HG02981 (cell line): ENCODE results near the gene CACNA2D4.

ENCODE experiments used
- ATAC-seq: cut with Tn5 transposase; IDR thresholded peaks from one replicate; pipeline ENCODE4 v1.9.1; 2021; ENCODE audit warnings: mild to moderate bottlenecking, moderate library complexity; ENCODE audit not compliant: unreplicated experiment

The CACNA2D4 gene

DNA sequence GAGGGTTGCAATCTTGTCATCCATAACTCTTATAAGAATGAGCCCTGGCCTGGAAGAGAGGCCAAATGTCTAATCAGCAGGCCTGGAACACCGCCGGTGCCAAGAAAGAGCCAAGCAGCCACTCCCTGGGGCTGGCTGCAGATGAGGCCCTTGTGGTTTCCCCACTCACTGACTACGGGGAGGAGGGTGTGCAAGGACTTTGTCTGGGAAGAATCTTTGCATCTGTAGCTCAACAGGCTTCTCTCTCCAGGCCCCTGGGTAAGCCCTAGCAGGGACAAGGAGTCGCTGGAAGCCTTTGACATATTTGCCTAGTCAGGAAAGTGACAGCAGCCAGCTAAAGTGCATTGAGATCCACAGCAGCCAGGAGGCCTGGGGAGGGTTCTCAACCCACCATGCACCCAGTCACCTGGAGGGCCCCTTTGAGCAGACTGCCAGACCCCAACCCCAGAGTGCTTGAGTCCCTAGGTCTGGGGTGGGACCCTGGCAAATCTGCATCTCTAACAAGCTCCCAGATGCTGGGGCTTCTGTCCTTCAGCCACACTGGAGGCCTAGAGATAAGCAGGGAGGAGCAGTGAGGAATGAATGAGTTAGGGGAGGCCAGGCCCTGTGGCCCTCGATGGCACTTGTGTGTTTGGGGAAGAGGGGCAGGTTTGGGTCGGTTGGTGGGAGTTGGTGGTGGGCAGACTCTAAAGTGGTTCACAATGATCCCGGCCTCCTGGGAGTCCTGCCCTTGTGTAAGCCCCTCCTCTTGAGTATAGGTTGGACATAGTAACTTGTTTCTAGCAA is 112.0 kb downstream of the CACNA2D4 start:
- no peak for ATAC-seq

DNA sequence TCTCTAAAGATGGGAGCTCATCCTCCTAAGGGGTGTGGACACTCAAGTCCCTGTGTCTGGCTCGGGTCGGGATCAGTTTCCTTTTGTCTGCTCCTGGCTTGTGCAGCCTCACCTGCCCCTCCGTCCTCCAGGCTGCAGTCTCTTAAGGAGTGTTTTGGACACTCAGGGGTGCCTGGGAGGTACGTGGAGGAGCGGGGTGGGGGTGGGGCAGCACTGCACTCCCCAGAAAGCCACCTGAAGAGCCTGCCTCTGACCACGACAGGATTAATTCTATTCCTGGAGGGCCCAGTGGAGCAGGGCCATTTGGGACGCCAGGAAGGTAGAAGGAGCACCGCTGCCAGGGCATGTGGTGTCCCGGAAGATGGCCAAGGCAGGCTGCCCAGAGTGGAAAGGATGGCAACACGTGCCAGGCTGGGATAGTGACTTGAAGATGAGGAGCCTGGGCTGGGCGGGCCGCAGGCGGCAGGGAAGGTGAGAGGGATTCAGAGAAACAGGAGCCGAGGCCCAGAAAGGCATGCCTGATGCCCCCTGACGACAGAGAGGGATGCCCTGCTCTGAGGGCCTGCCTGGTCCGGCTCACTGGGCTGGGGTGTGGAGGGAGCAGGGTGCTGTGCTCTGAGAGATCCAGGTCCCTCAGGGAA is 112.9 kb downstream of the CACNA2D4 start:
- ATAC-seq: no peak

DNA sequence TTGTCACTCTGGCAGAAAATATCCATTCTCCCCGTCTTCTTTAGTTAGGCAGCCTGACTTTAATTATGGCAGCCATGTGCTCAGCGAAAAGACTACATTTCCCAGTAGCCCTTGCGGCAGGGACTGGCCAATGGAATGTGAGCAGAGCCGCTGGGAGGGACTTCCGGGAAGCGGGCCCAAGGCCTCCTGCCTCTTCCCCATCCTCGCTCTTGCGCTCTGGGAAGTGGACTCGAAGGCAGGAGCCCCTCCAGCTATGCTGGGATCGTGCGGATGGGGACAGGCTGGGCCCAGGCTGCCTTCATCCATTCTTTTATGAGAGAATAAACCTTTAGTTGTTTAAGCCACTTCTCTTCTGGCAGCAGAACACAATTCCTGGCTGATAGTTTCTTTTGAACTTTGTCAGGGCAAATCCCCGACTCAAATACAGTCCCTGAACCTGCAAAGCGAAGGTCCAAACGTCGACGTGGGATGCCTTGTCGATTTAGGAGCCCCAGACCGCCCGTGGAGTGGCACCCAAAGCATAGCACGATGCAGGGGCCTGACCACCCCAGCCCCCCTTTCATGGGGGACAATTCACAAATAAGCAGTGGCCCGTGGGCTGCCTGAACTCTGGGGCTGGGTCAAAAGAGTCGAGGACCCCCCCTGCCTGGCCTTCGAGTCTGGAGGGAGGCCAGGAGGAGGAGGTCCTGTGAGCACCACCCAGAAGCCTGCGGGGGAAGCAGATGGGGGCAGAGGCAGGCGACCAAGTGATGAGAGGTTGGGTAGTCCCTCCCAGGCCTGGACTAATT is 113.7 kb downstream of the CACNA2D4 start:
- ATAC-seq: peak; percentile 80

DNA sequence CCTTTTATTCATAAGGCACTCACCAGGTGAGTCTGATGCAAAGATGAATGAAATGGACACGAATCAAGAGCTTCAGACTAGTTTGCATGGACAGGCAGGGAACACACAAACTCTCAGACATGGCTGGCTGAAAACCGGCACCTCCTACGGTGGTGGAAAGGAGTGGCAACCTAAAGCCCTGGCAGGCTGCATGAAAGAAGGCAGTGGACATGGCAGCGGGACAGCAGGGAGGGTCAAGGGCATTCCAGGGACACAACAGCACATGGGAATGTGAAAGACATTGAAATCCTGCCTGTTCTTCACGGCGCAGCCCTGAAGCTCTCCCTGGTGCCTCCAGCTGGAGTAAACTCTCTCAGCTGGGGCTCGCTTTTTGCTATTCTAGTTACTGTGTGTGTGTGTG is 114.7 kb downstream of the CACNA2D4 start:
- ATAC-seq: no peak

DNA sequence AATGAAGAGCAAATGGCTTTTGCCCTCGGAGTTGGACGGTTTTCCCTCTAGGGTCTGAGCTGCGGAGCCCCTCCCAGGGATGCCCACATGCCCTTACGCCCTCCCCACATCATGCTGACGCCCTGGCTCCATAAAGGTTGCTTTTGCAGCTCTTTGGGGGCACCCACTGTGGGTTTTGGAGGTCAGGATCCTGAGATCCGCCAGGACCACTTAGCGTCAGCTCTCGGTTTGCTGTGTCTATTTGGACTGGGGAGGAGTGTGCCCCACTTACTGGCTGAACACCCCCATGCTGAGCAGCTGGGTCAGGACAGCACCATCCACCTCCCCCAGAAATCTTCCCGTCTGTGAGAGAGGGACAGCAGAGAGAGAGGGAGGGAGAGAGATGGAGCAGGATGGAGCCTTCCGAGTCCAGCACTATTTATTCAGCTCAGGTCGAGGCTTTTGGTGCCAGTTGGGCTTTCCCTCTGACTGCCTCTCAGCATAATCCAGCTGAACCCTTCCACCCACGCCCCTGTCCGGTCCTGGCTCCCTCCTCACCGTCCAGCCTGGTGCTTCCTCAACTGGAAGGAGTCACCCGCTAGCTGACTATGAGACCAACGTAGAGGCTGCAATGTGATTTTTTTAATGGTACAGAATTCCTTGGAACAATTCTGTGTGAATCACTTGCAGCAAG is 117.0 kb downstream of the CACNA2D4 start:
- ATAC-seq: no peak

DNA sequence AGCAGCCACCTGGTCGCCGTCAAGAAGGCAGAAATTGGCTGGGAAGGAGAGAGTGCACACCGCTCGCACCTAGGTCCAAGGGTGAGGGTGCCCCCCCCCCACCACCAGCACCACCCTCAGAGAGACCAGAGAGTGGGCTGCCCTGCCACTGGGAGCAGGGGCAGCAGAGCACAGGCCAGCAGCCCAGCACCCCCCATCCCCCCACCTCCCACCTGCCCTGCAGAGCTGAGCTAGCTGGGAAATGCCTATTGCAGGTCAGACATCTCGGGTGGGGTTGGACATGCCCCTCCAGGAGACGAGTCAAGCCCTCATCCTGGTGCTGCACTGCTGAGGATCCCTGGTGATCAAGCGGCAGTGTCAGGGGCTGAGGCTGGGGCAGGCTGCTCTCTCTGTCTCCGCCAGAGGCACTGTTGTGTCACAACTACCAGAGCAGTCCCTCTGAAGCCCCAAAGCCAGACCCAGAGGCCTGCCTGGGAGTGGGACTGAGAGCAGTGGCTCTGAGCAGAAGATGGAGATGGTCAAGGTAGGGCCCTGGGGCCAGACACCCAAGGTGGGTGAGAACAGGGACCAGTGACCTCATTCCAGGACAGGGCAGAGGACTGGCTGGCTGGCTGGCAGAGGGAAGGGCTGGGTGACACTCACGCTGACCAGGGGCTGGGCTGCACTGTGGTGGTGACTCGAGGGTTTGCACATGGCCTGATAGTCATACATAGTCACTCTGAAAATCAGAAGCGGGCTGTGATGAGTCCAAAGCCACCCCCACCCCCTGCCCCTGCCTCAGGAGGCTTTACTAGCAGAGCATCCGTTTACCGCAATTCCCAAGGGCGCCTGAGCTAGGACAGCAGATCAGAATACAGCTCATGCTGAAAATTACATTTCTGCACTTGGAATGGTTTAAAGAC is 117.8 kb downstream of the CACNA2D4 start:
- ATAC-seq: no peak

DNA sequence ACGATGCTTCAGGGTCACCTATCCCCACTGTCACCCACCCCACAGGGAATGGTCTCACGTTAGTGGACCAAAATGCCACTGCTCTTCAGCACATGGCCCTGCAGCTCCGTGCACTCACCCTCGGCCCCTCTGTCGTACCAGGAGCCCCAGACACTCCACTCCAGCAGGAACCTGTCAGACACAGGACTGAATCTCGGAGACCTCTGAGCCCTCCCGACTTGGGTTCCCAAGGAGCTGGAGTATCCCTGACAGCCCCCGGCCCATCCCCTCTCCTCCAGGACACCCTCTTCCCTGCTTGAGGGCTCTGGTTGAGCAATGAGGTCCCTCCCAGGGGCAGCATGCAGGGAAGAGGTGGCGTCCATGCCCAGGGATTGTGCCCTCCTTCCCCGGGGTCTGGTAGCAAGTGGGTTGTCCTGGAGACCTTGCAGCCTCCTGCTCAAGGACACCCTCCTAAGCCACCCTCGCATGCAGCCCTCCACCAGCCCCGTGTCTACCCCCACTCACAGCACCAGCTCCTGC is 118.5 kb downstream of the CACNA2D4 start:
- ATAC-seq: no peak

DNA sequence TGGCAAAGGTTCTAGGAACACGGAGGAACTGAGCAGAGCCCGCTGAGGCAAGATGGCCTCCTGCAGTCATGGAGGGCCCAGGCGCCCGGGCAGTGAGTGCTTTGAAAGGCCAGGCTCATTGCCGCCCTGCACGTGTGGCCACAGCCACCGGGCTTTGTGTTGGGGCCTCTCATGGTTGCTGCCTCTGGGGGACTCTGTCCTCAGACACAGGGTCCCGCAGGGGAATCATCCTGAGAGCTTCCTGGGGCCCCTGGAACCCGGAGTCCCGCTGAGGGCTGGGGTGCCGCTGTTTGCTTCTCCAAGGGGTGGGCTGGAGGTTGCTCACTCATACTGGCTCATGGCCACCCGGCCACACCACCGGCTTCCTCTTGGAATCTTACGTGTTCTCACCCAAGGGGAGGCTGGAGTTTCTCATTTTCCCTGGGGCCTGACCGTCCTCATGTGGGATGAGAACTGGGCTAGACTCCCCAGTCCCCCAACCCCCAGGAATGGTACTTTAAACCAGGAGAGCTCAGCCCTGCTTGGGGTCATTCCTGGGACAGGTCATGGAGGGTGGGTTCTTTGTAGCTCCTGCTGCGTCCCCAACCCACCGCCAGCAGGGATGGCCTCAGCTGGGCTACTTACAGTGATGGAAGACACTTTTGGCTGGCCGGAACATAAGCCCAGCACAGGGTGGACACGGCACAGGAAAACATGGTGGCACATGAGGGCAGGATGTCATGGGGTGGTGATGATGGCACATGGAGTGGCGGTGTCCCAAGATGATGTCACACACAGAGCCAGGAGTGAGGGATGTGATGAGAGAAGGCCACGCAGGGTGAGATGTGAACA is 119.2 kb downstream of the CACNA2D4 start:
- ATAC-seq: no peak

DNA sequence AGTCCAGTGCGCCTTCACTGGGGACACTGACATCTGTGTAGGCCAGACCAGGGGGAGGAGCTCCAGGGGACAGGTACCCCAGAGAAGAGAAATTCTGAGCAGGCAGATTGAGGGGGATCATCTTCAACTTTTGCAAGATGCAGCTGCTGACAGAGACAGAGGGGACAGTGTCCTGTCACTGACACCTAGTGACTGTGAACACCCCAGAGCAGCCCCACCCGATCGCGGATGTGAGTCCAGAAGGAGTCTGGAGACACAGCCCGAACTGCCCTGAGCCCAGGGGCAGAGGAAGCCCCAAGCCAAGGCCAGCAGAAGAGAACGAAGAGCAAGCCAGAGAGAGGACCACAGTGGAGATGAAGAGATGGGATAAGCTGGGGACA is 119.8 kb downstream of the CACNA2D4 start:
- no peak for ATAC-seq

DNA sequence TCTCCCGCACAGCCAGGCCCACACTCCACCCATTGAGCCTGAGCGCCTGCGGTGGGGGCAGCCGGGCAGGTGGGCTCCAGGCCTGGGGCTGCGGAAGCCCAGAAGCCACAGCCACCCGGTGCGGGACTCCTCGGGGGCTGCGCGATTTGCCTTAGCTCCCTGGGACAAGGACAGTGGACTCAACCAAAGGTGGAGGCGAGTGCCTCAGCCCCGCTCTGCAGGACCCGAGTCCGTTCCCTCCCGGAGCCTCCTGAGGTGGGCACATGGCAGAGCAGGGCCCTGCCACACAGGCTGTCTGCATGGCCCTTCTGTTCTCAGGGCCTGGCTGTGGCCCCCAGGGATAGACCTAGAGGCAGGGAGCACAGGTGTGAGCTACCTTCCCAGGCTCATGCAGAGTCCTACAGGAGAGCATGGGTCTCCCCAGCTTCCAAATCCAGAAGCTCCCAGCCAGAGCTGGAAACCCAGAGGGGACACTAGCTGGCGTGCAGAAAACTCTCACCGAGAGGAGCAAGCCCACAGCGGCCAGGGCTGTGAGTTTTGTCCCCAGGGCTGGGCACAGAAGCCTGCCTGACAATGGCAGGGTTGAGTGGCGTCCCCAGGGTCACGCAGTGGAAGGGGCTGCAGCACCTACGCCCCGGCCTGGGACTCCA is 120.3 kb downstream of the CACNA2D4 start:
- no peak for ATAC-seq

DNA sequence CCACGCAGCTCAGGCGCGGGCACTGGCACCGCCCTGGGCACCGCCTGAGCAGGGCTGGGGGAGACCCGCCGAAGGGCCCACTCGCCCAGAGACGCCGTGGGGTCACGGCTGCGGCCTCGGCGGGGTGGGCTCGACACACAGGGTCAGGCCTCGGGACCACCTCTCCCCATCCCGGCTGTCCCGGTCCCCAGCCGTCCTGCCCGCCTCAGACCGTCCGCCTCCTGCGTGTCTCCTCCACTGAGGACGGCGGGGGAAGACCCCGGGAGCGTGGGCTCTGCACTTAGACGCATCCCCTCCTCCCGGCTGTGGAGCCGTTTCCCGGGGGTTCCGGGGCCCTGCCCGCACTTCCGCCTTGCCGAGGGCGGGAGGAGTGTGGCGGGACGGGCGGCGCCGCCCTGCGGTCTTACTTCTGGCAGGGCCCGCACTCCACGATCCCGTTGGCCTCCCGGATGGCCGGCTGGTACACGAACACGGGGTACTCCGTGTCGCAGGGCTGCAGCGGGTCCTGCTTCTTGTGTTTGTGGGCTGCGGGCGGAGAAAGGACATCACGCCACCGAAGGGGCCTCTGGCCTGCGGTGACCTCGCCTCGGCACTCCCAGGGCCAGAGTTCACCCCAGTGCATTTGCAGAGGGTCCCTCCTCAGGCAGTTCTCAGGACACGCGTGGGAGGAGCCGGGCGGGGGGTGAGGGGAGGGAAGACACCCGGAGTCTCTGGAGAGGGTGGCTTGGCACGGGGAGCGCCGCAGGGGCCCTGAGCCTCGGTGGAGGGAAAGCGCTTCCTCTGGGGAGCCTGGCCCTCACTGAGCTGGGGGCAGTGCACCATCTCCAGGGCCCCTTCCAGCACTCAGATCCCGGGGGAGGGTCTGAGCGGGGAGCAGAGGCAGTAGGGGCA is 121.2 kb downstream of the CACNA2D4 start:
- peak; percentile 25 for ATAC-seq

DNA sequence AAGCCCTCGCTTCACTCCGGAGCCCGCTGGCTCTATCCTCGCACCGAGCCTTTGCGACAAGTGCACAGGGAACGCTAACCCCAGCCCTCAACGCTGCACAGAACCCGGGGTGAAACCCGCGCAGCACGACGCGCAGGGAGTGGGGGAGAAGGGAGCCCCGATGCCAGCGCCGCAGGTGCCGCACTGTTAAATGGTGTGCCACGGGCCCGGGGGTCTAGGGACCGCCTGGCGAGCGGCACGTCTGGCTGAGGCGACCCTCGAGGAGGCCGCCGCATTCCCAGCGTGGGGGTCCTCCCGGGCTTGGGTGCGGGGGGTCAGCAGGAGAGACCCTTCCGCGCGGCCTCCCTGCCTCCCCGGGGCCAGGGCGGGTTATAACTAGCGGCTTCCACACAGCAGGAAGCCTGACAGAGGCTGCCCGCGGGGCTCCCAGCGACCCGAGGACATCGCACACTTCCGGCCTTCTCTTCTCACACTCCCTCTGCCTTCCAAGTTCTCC is 121.9 kb downstream of the CACNA2D4 start:
- peak; percentile 17 for ATAC-seq

DNA sequence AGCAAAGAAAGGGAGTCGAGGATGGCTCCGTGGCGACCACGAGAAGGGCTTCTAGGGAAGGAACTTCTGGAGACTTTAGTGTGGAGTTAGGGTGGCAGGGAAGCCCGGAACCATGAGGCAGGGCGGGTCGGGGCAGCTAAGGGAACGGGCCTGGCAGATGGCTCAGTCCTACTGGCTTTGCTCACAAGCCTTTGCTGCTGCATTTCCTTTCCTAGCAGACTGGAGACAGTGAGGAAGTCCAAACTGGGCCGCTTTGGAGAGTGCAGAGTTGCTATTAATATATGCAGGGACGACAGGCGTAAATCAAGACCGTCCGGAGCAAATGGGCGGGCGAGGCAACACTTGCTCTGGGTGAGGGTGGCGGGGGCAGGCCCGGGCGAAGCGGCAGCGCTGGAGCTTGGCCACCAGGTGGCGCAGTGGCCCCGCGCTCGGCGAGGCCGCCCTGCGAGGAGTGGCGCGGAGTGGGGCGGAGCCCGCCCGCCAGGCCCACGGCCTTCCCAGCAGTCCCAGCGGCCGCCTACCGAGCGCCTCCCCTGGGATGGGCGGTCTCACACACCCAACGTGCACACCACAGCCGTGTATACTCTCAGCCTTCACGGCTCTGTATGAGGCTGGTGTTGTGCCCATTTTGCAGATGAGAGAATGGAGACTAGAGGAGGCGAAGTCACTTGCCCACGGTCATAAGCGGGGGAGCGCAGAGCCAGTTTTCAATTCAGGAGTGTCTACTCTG is 122.5 kb downstream of the CACNA2D4 start:
- ATAC-seq: peak; percentile 88

DNA sequence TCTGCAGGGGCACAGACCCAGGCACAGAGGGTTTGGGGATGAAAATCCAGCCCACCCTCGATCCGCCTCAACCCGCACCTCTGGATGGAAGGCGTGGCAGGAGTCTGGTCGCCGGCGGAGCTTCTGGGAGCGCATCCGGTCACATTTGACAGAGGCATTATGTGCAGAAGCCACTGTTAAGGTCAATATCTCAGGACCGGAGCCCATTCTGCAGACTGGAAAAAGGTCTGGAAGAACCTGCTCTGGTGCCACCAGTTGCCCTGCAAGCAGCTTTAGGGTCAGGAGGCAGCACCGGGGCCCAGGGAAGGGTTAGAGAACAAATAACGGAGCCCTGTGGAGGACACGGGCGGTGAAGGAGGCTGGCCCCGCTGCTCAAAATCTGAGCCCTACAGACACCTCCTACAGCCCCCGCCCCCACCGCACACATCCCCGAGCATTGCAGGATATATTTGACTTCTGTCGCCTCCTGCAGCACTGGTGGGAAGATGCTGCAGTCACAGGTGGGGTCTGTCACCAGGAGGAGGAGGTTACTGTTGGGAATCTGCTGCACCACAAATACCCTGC is 123.1 kb downstream of the CACNA2D4 start:
- no peak for ATAC-seq

DNA sequence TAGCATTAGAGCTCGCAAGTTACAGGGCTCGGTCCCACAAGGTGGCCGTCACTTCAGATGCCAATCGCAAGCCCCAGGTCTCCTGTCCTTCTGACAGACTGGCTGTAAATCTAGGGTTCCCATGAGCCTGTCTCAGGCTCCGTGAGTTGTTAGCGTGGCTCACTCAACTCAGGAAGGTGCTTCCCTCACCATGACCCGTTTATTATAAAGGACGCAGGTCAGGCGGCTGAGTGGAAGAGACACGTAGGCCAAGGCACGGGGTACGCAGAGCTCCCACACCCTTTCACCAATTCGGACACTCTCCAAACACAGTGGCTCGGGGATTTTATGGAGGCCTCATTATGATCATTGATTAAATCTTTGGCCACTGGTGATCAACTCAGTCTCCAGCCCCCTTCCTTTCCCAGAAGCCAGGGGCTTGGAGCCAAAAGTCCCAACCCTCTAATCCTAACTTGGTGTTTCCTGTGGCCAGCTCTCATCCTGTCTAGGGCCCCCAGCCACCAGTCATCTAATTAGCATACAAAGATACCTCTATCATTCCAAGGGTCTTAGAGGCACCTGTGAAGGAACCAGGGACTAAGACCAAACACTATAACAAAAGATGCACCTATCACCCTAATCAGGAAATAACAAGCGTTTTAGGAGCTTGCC is 123.9 kb downstream of the CACNA2D4 start:
- ATAC-seq: no peak
